ENCODE measurements around the gene PCGF2.
A peak's percentile ranks its signal among the peaks of the same experiment; 100 is the strongest.

The PCGF2 gene

DNA sequence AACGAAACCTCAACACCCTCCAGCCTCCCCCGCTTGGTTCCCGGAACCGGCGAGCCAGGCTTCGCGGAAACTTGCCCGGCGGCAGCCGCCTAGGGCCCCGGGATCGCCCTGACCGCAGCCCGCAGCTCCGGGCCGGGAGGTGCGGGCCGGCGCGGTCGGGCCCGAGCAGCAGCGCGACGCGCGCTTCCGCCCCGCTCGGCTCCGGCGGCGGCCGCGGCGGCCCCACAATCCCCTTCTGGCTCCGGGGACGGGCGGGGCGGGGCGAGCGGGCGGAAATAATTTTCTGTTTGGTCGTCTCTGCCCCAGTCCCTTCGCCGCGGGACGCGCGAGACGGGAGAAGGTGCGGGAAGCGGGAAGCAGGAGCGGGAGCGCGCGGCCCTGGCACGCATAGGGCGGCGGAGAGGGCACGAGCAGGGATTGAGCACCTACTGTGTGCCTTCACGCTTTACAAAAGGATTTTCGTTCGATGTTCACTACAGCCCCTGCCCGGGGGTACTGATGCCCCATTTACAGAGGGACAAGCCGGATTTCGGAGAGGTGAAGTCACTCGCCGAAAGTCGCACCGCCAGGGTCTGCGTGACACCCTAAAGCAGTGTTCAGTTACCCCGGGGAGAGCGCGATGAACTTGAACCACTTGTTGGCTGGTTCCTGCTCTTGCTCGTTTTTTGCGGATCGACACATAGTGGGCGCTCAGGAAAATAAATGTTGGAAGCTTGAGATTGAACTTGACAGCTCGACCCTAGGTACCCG lies 45.8 kb downstream of the PCGF2 start:
- DNase-seq, result peak; percentile 57

DNA sequence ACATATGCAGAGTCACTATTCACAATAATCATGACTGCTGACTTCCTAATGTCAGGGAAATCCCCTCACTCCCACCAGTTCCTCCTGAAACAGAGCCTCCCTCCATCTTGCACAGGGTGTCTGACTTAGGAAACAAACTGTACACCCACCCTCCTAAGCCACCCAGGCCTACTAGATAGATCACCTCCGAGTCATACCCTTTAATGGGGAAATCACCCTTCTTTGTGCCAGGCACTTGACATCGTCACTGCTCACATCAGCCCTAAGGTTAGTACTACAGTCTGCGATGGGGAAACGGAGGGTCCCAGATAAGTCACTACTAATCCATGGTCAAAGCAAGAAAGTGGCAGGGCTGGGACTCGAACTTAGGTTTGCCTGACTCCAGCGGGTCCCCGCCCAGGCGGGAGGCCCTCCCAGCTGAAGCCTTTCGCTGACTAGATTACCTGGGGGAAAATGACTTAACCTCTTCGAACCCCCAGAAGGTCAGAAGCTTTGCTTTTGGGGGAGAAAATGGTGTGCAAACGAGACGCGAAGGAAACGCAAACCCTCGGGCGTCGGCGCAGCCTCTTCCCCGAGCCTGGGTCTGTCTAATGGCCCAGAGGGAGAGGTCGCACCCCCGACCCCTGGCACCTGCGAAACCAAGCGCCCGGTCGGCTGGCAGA lies 46.5 kb downstream of the PCGF2 start:
- no peak for DNase-seq

GRCh38 chr17:38698760-38699159 lies 49.4 kb downstream of the PCGF2 start:
- DNase-seq, result no peak

- no peak for DNase-seq
Measured at GRCh38 chr17:38697061-38697820, 50.9 kb downstream of the PCGF2 start.

GRCh38 chr17:38693700-38694329 lies 54.3 kb downstream of the PCGF2 start:
- no peak for DNase-seq

DNA sequence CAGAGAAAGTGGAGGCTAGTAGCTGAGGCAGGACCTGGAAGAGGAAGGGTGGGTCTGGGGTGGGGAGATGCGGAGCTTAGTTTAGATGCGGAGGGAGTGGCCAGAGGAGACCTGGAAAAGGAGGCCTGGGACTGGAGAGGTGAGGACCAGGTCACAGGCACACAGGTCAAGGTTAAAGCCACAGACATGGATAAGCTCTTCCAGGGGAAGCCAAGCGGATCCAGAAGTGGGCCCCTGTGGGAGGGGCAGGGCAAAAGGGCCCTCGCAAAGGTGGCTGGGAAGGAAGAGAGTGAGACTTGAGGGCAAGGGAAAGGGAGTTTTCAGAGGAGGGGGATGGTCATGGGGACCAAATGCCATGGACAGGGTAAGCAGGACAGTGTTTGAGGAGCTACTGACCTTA lies 57.0 kb downstream of the PCGF2 start:
- no peak for DNase-seq

DNA sequence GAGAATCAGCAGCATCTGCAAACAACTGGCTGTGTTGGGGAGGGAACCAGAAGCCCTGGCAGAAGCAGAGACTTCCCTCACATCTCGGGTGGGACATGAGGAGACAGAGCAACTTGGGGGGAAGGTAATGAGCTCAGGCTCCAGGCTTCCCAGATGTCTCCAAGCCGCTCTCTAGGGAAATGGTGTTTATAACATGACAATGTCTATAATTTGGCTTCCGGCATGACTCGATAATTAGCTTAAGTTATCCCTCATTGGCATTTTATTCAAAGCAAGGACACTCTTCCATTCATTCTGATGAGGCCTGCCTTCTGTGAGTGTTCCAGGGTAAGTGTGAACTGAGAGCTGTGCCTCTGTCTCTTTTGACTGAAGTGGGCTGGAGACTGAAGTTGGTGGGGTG lies 57.8 kb downstream of the PCGF2 start:
- no peak for DNase-seq

DNA sequence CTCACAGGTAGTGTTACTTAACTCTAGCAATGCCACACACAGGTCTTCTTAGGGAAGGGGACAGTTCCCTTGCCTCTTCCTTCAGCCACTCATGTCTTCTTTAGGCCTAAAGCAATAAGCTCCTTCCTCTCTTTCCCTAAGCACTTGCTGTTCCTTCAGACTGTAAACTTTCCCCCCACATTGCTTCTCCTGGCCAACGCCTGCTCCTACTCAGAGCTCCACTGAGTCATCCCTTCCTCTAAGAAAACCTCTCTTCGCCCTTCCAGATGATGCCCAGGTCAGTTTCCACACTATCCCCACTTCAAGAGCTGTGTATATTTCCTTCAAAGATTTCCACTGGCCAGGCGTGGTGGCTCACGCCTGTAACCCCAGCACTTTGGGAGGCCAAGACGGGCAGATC lies 60.9 kb downstream of the PCGF2 start:
- no peak for DNase-seq

DNA sequence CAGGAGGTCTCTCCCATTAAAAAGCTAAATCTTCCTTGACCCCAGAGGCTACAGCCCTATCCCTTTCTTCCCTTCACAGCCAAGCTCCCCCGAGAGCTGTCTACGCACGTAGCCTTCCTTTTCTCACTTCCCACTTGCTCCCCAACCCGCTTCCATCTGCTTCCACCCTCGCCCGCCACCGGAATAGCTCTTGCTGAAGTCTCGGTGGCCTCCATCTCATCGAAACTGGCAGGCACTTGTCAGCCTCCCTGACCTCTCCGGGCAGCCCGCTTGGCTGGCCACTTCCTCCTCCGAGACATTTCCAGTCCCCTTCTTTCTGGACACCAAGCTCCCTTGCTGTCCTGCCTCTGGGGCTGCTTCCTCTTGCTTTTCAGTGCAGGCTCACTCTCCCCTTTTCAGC lies 62.6 kb downstream of the PCGF2 start:
- DNase-seq, result no peak

Data from NCI-H1694 treated with DMSO at 0.1 percent for 48 hours (cell line).